Measurements from ENCODE around the gene FAM120AOS. TPM values are rescaled to one million over a fixed set of nuclear protein-coding genes. Genes with fewer than 3 reads are reported as not detected.
A peak's percentile ranks its signal among the peaks of the same experiment; 100 is the strongest.

Gene FAM120AOS
- total RNA-seq, 1 donor from 2014 or later, result 40.9 TPM

GRCh38 chr9:93456504-93456903 is 3.1 kb upstream of the FAM120AOS start:
- Histone ChIP-seq H3F3A (ENCODE audit: low read depth) (peaks cover 8% of the 10 kb centered on the region), H3K4me2 (no peak overlapping the region), H3K9me3 (ENCODE audit: low read depth) (no peaks in the 10 kb centered on the region), H3K4me3 (no peak overlapping the region), H3K36me3 (no peaks in the 10 kb centered on the region), H3K4me1 (peaks cover 5% of the 10 kb centered on the region), H3K27me3 (no peaks in the 10 kb centered on the region), H2AFZ (replicated peaks) (no peak overlapping the region), H3K79me2 (ENCODE audit: low read depth) (peaks cover 96% of the 10 kb centered on the region), H3K9ac (no peak overlapping the region), H4K20me1 (ENCODE audit: low read depth) (peaks cover 12% of the 10 kb centered on the region), H3K27ac (no peak overlapping the region)
- TF ChIP-seq CTCF (IDR thresholded peaks at IDR 0.05), result no peak
- TF ChIP-seq EZH2phosphoT487 (IDR thresholded peaks at IDR 0.05), result no peak
- Mint-ChIP-seq H3K27me3 (ENCODE audit: insufficient read depth, low read depth) (peaks cover 4% of the 10 kb centered on the region), H3K4me3 (no peak overlapping the region), H3K4me1 (peaks cover 22% of the 10 kb centered on the region), H3K36me3 (peaks cover 12% of the 10 kb centered on the region), H3K9me3 (no peaks in the 10 kb centered on the region), H3K27ac (no peak overlapping the region)
- DNase-seq (ENCODE audit: low spot score), result no peak

- H3K27ac ChIP-seq, result no peak overlapping the region
- peaks cover 11% of the 10 kb centered on the region for H3F3A ChIP-seq (ENCODE audit: low read depth)
- no peak overlapping the region for H3K9ac ChIP-seq
- H2AFZ ChIP-seq (replicated peaks), result no peak overlapping the region
- Mint-ChIP-seq H3K27me3 (ENCODE audit: insufficient read depth, low read depth) (peaks cover 4% of the 10 kb centered on the region), H3K9me3 (no peaks in the 10 kb centered on the region), H3K4me1 (peaks cover 20% of the 10 kb centered on the region), H3K36me3 (peaks cover 11% of the 10 kb centered on the region), H3K27ac (no peak overlapping the region), H3K4me3 (no peak overlapping the region)
- H4K20me1 ChIP-seq (ENCODE audit: low read depth), result peaks cover 12% of the 10 kb centered on the region
- H3K4me3 ChIP-seq, result no peak overlapping the region
- H3K4me1 ChIP-seq, result peaks cover 5% of the 10 kb centered on the region
- TF ChIP-seq CTCF (IDR thresholded peaks at IDR 0.05), result no peak
- TF ChIP-seq EZH2phosphoT487 (IDR thresholded peaks at IDR 0.05), result no peak
- no peak for TF ChIP-seq EZH2 (IDR thresholded peaks at IDR 0.05)
- H3K36me3 ChIP-seq, result no peaks in the 10 kb centered on the region
- H3K9me3 ChIP-seq (ENCODE audit: low read depth), result no peaks in the 10 kb centered on the region
- DNase-seq (ENCODE audit: low spot score), result no peak
- no peaks in the 10 kb centered on the region for H3K27me3 ChIP-seq
- H3K4me2 ChIP-seq, result no peak overlapping the region
- peaks cover 92% of the 10 kb centered on the region for H3K79me2 ChIP-seq (ENCODE audit: low read depth)
Measured at GRCh38 chr9:93456022-93456421, 2.6 kb upstream of the FAM120AOS start.

- H3K27me3 ChIP-seq, result no peaks in the 10 kb centered on the region
- H3K4me3 ChIP-seq, result peak overlapping the region; percentile 79
- DNase-seq (ENCODE audit: low spot score), result peak; percentile 44
- peak overlapping the region; percentile 85 for H3K27ac Mint-ChIP-seq
- no peak overlapping the region for H2AFZ ChIP-seq (replicated peaks)
- H3K36me3 Mint-ChIP-seq, result peaks cover 13% of the 10 kb centered on the region
- H4K20me1 ChIP-seq (ENCODE audit: low read depth), result peaks cover 17% of the 10 kb centered on the region
- H3K4me1 Mint-ChIP-seq, result peaks cover 23% of the 10 kb centered on the region
- H3K79me2 ChIP-seq (ENCODE audit: low read depth), result peaks cover 80% of the 10 kb centered on the region
- peak overlapping the region; percentile 96 for H3K4me3 Mint-ChIP-seq
- peaks cover 11% of the 10 kb centered on the region for H3K4me1 ChIP-seq
- H3K9ac ChIP-seq, result peak overlapping the region; percentile 67
- H3K4me2 ChIP-seq, result peak overlapping the region; percentile 90
- no peak overlapping the region for H3K27ac ChIP-seq
- H3K36me3 ChIP-seq, result peaks cover 10% of the 10 kb centered on the region
- peaks cover 2% of the 10 kb centered on the region for H3K27me3 Mint-ChIP-seq (ENCODE audit: insufficient read depth, low read depth)
- no peaks in the 10 kb centered on the region for H3K9me3 Mint-ChIP-seq
- H3F3A ChIP-seq (ENCODE audit: low read depth), result peaks cover 19% of the 10 kb centered on the region
- TF ChIP-seq EZH2phosphoT487 (IDR thresholded peaks at IDR 0.05) (no peak), EZH2 (IDR thresholded peaks at IDR 0.05) (no peak), CTCF (IDR thresholded peaks at IDR 0.05) (no peak)
- no peaks in the 10 kb centered on the region for H3K9me3 ChIP-seq (ENCODE audit: low read depth)
Measured at GRCh38 chr9:93452710-93453046, 703 bp downstream of the FAM120AOS start.

Data from neural progenitor cell (in vitro differentiated cells).